Lower lobe of right lung (tissue), 2 donors: ENCODE measurements around the gene PLEKHH2. TPM values are rescaled to one million over a fixed set of nuclear protein-coding genes. Genes with fewer than 3 reads are reported as not detected.

Source experiments
- ATAC-seq, 2 donors: fragments of 200-7000 bp; cut with Tn5 transposase; one replicate each; pipeline ENCODE4 v1.9.1; 2020 to 2022; ENCODE audit warnings: mild to moderate bottlenecking in 2 of 2, moderate library complexity in 2 of 2
- DNase-seq: peaks from one replicate; pipeline ENCODE4 v3.0.0-alpha.2; 2020
- H3K27ac ChIP-seq: fragments of 200-600 bp; one replicate; pipeline ENCODE4 v1.8.0; 2022
- H3K27me3 ChIP-seq: fragments of 200-600 bp; one replicate; pipeline ENCODE4 v1.8.0; 2022; ENCODE audit warnings: low read depth
- H3K36me3 ChIP-seq: fragments of 200-600 bp; one replicate; pipeline ENCODE4 v1.8.0; 2022; ENCODE audit warnings: mild to moderate bottlenecking
- H3K4me1 ChIP-seq: fragments of 200-600 bp; one replicate; pipeline ENCODE4 v1.8.0; 2022
- H3K4me3 ChIP-seq: fragments of 200-600 bp; one replicate; pipeline ENCODE4 v1.8.0; 2022; ENCODE audit warnings: mild to moderate bottlenecking
- H3K9me3 ChIP-seq: fragments of 200-600 bp; one replicate; pipeline ENCODE4 v1.8.0; 2022
- CTCF ChIP-seq: fragments of 200-600 bp; IDR thresholded peaks from one replicate; pipeline ENCODE4 v1.8.0; 2022; ENCODE audit warnings: antibody characterized with exemption, mild to moderate bottlenecking
- intact Hi-C: fragments of 100-400 bp; cut with DNase I; formaldehyde crosslinking; loops from one replicate; pipeline ENCODE4 v1.11.0; 2022
- total RNA-seq: library from RNA; stranded (reverse); fragmentation: NEBNext Ultra II Directional; extraction: Animal tissue kit (Norgen Biotek cat#: 25700); gene quantifications from one replicate; pipeline ENCODE4 v1.2.1, GENCODE V29; 2021
- donor health status: DM: no; HTN: yes; CAD: no; lungs with severe emphysema.

PLEKHH2 gene
- total RNA-seq, 1 donor from 2014 or later = 42.0 TPM

DNA sequence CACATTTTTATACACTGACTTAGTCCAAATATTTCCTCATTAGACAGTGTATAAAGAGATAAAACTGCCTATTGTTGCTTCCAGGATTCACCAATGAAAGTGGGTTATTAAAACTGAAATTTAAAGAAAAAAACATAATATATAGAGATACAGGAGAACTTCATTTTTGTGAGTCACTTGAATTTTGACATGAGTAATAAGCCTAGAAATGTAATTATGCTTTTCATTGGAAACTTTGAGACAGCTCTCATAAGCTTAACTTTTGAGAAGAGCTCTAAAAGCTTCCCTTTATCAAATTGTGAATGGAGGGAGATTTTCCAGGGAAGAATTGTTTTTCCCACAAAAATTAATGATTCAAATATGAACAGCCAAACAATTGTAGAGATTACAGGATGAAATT is 150.8 kb downstream of the PLEKHH2 start:
- Histone ChIP-seq H3K27ac (no peak overlapping the region), H3K36me3 (peaks cover 67% of the 10 kb centered on the region), H3K9me3 (no peaks in the 10 kb centered on the region), H3K27me3 (no peaks in the 10 kb centered on the region), H3K4me1 (no peaks in the 10 kb centered on the region), H3K4me3 (no peak overlapping the region)
- intact Hi-C loops = no loop called here
- TF ChIP-seq CTCF = no peak
- DNase-seq (no peak), ATAC-seq (no peak)

GRCh38 chr2:43788646-43789045 is 151.6 kb downstream of the PLEKHH2 start:
- H3K4me3 ChIP-seq = no peak overlapping the region
- DNase-seq (no peak), ATAC-seq (no peak)
- no peak overlapping the region for H3K27ac ChIP-seq
- H3K27me3 ChIP-seq = no peaks in the 10 kb centered on the region
- H3K9me3 ChIP-seq = no peaks in the 10 kb centered on the region
- no peaks in the 10 kb centered on the region for H3K4me1 ChIP-seq
- intact Hi-C loops = no loop called here
- no peak for TF ChIP-seq CTCF
- H3K36me3 ChIP-seq = peaks cover 67% of the 10 kb centered on the region

DNA sequence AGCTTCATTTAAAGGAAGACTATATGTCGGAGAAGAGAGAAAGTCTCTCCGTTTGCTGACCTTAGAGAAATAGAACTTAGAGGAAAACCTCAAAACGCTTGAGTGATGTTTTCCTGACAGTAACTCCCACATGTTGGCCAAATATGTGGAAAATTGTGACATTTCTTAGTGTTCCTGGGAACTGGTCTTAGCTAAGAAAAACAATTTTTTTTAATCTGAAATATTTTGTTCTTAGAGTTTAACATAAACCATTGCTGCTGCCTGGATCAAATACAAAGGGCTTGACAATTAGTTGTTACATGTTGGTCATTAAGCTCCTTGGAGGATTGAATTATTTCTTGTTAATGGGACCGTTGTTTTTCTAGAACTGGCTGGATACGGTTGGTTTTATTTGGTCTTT is 153.1 kb downstream of the PLEKHH2 start:
- Histone ChIP-seq H3K27me3 (no peaks in the 10 kb centered on the region), H3K9me3 (no peaks in the 10 kb centered on the region), H3K4me1 (no peaks in the 10 kb centered on the region), H3K4me3 (no peak overlapping the region), H3K27ac (no peak overlapping the region), H3K36me3 (peaks cover 62% of the 10 kb centered on the region)
- ATAC-seq (no peak), DNase-seq (no peak)
- TF ChIP-seq CTCF = no peak
- intact Hi-C loops = no loop called here

DNA sequence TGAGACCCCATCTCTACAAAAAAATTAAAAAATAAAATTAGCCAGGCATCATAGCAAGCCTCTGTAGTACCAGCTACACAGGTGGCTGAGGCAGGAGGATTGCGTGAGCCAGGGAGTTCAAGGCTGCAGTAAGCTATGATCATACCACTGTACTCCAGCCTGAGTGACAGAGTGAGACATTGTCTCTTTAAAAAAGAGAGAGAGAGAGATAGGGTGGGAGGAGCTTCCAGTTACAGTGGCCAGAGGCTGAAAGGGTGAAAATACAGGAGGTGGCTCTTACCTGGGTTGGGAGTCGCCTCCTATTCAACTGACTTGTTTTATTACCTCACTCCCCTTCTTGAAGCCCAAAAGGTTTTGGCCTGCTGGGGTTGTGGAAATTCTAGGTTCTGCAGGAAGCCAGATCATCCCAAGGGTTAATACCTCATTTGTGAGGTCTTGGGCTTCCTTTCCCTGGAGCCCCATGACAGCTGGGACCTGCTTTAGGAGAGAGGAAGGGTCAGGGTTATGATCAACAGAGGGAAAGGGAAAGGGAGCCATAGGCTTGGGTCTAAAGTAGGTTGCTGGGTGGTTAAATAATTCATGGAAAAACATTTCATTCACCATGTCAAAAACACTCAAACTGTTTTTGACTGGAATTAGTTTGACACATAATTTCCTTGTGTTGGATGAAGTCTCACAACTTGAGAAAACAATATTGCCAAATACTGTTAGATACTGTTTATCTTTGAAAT is 154.1 kb downstream of the PLEKHH2 start:
- Histone ChIP-seq H3K27ac (peak overlapping the region; percentile 4), H3K36me3 (peaks cover 65% of the 10 kb centered on the region), H3K27me3 (no peaks in the 10 kb centered on the region), H3K4me3 (no peak overlapping the region), H3K9me3 (no peaks in the 10 kb centered on the region), H3K4me1 (no peaks in the 10 kb centered on the region)
- intact Hi-C loops = no loop called here
- DNase-seq = no peak
- no peak for ATAC-seq
- TF ChIP-seq CTCF = no peak

- no peak for ATAC-seq
- peaks cover 62% of the 10 kb centered on the region for H3K36me3 ChIP-seq
- intact Hi-C loops = no loop called here
- H3K4me3 ChIP-seq = no peak overlapping the region
- TF ChIP-seq CTCF = no peak
- no peaks in the 10 kb centered on the region for H3K4me1 ChIP-seq
- H3K27me3 ChIP-seq = no peaks in the 10 kb centered on the region
- DNase-seq = no peak
- H3K27ac ChIP-seq = no peak overlapping the region
- no peaks in the 10 kb centered on the region for H3K9me3 ChIP-seq
Measured at GRCh38 chr2:43792653-43793052, 155.6 kb downstream of the PLEKHH2 start.
